ENCODE data around the gene KIFAP3.
A peak's percentile ranks its signal among the peaks of the same experiment; 100 is the strongest.

Gene KIFAP3

GRCh38 chr1:169931795-169932231 lies 142.7 kb downstream of the KIFAP3 start:
- DNase-seq (ENCODE audit: extremely low read depth, insufficient read length) = no peak
- TF ChIP-seq CTCF (IDR thresholded peaks at IDR 0.05; ENCODE audit: insufficient read depth, low read length, poor library complexity, severe bottlenecking) = no peak

GRCh38 chr1:169929210-169929526 lies 145.3 kb downstream of the KIFAP3 start:
- TF ChIP-seq CTCF (IDR thresholded peaks at IDR 0.05; ENCODE audit: insufficient read depth, low read length, poor library complexity, severe bottlenecking) = no peak
- H3K27me3 ChIP-seq (replicated peaks; ENCODE audit: control insufficient read depth, insufficient read depth, low read length) = no peaks in the 10 kb centered on the region

More at GRCh38 chr1:169931795-169932231, 142.7 kb downstream of the KIFAP3 start:
- Histone ChIP-seq H3K4me3 (replicated peaks; ENCODE audit: low read depth, low read length) (no peak overlapping the region), H3K27me3 (replicated peaks; ENCODE audit: control insufficient read depth, insufficient read depth, low read length) (no peaks in the 10 kb centered on the region), H3K36me3 (ENCODE audit: control insufficient read depth, insufficient read depth, low read length) (no peaks in the 10 kb centered on the region)

GRCh38 chr1:169928438-169929209 lies 145.9 kb downstream of the KIFAP3 start:
- Histone ChIP-seq H3K36me3 (ENCODE audit: control insufficient read depth, insufficient read depth, low read length) (no peaks in the 10 kb centered on the region; the same call in 1 of the 2 replicates), H3K4me3 (replicated peaks; ENCODE audit: low read depth, low read length) (no peak overlapping the region), H3K27me3 (replicated peaks; ENCODE audit: control insufficient read depth, insufficient read depth, low read length) (no peaks in the 10 kb centered on the region)
- no peak for DNase-seq (ENCODE audit: extremely low read depth, insufficient read length)
- peak; percentile 44 for TF ChIP-seq CTCF (IDR thresholded peaks at IDR 0.05; ENCODE audit: insufficient read depth, low read length, poor library complexity, severe bottlenecking)

More at GRCh38 chr1:169929210-169929526, 145.3 kb downstream of the KIFAP3 start:
- DNase-seq (ENCODE audit: extremely low read depth, insufficient read length) = no peak
- H3K4me3 ChIP-seq (replicated peaks; ENCODE audit: low read depth, low read length) = no peak overlapping the region
- H3K36me3 ChIP-seq (ENCODE audit: control insufficient read depth, insufficient read depth, low read length) = no peaks in the 10 kb centered on the region; the same call in 1 of the 2 replicates

- Histone ChIP-seq H3K36me3 (ENCODE audit: control insufficient read depth, insufficient read depth, low read length) (no peaks in the 10 kb centered on the region; the same call in 1 of the 2 replicates), H3K4me3 (replicated peaks; ENCODE audit: low read depth, low read length) (no peak overlapping the region), H3K27me3 (replicated peaks; ENCODE audit: control insufficient read depth, insufficient read depth, low read length) (no peaks in the 10 kb centered on the region)
- no peak for DNase-seq (ENCODE audit: extremely low read depth, insufficient read length)
- no peak for TF ChIP-seq CTCF (IDR thresholded peaks at IDR 0.05; ENCODE audit: insufficient read depth, low read length, poor library complexity, severe bottlenecking)
Measured at GRCh38 chr1:169925505-169926482, 148.7 kb downstream of the KIFAP3 start.

GRCh38 chr1:169924829-169925228 lies 149.7 kb downstream of the KIFAP3 start:
- H3K27me3 ChIP-seq (replicated peaks; ENCODE audit: control insufficient read depth, insufficient read depth, low read length) = no peaks in the 10 kb centered on the region
- no peak for DNase-seq (ENCODE audit: extremely low read depth, insufficient read length)
- no peaks in the 10 kb centered on the region; the same call in 1 of the 2 replicates for H3K36me3 ChIP-seq (ENCODE audit: control insufficient read depth, insufficient read depth, low read length)
- no peak overlapping the region for H3K4me3 ChIP-seq (replicated peaks; ENCODE audit: low read depth, low read length)
- TF ChIP-seq CTCF (IDR thresholded peaks at IDR 0.05; ENCODE audit: insufficient read depth, low read length, poor library complexity, severe bottlenecking) = no peak

All from GM06990 (cell line).